Measurements from ENCODE around the gene CALCB. TPM values are rescaled to one million over a fixed set of nuclear protein-coding genes. Genes with fewer than 3 reads are reported as not detected.

CALCB gene
- total RNA-seq, 1 experiment from 2014 or later, result not detected

DNA sequence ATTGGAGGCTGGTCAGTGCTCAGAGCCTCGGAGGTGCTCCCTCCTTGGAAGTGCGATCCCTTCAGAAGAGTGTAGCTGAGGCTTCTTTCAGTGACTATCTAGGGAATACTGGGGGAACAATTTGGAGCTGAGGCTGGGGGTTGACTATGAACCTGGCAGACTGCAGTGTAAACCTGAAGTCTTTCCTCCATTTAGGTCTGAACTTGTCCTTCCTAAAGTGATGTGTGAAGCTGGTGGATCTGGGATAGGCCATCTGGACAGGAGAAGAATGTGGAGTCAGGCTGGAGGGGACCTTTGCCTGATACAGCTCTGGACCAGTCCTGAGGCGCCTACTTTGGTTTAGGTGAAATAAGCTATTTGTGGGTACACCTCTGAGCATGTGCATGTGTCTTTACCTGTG is 37.8 kb downstream of the CALCB start:
- no CpG with 5 or more reads among the region's 3 CpGs for WGBS (ENCODE audit: extremely low coverage, insufficient read length, low lambda C conversion rate)
- peaks cover 47% of the 10 kb centered on the region for H3K27me3 Mint-ChIP-seq (ENCODE audit: low read depth)
- H3K36me3 Mint-ChIP-seq (ENCODE audit: insufficient read depth in 1 of 3, low read depth in 3 of 3), result no peaks in the 10 kb centered on the region
- DNase-seq, result no peak
- H2AFZ ChIP-seq (ENCODE audit: low read length), result no peak overlapping the region
- no peak overlapping the region for H2AK5ac ChIP-seq (ENCODE audit: insufficient read length, low read length)
- no peak overlapping the region for H3T11ph ChIP-seq (ENCODE audit: low read length)
- no peak overlapping the region for H3K27ac ChIP-seq (ENCODE audit: insufficient read length, low read depth, low read length)
- no peak overlapping the region for H3K9ac ChIP-seq (ENCODE audit: extremely low read depth, insufficient read length, low read length)
- H4K20me1 ChIP-seq (ENCODE audit: control insufficient read depth, insufficient read depth, insufficient read length), result no peaks in the 10 kb centered on the region
- peaks cover 5% of the 10 kb centered on the region for H3K23me2 ChIP-seq (ENCODE audit: insufficient read length, low read depth, low read length, poor library complexity, severe bottlenecking)
- H2BK5ac ChIP-seq (ENCODE audit: insufficient read length, low read length), result no peak overlapping the region
- no peak overlapping the region for H3K27ac Mint-ChIP-seq
- H4K8ac ChIP-seq (replicated peaks; ENCODE audit: insufficient read length, low read depth, low read length), result no peak overlapping the region
- no peak overlapping the region for H3K4me2 ChIP-seq (ENCODE audit: insufficient read depth, insufficient read length, low read length)
- H3K4ac ChIP-seq (ENCODE audit: low read depth, low read length), result no peak overlapping the region
- TF ChIP-seq, protein P1, sequence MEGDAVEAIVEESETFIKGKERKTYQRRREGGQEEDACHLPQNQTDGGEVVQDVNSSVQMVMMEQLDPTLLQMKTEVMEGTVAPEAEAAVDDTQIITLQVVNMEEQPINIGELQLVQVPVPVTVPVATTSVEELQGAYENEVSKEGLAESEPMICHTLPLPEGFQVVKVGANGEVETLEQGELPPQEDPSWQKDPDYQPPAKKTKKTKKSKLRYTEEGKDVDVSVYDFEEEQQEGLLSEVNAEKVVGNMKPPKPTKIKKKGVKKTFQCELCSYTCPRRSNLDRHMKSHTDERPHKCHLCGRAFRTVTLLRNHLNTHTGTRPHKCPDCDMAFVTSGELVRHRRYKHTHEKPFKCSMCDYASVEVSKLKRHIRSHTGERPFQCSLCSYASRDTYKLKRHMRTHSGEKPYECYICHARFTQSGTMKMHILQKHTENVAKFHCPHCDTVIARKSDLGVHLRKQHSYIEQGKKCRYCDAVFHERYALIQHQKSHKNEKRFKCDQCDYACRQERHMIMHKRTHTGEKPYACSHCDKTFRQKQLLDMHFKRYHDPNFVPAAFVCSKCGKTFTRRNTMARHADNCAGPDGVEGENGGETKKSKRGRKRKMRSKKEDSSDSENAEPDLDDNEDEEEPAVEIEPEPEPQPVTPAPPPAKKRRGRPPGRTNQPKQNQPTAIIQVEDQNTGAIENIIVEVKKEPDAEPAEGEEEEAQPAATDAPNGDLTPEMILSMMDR (conservative IDR thresholded peaks at IDR 0.05), result no peak
- no peak overlapping the region for H4K91ac ChIP-seq (ENCODE audit: insufficient read length, low read depth, low read length)
- no peaks in the 10 kb centered on the region for H3K79me1 ChIP-seq (ENCODE audit: insufficient read depth, low read depth, low read length, poor library complexity, severe bottlenecking)
- no peak overlapping the region for H3K56ac ChIP-seq (ENCODE audit: insufficient read length, low read depth, low read length)
- H2BK120ac ChIP-seq (ENCODE audit: low read depth, low read length, poor library complexity, severe bottlenecking), result no peak overlapping the region
- no peaks in the 10 kb centered on the region for H3K9me3 Mint-ChIP-seq
- H3K4me1 ChIP-seq (ENCODE audit: insufficient read depth, low read length), result no peaks in the 10 kb centered on the region
- H3K23ac ChIP-seq (ENCODE audit: insufficient read length, low read depth, low read length), result no peak overlapping the region
- no peak overlapping the region for H4K5ac ChIP-seq (ENCODE audit: insufficient read length, low read depth, low read length)
- H3K4me1 Mint-ChIP-seq, result peaks cover 12 to 21% of the 10 kb centered on the region in 2 experiments
- no peak overlapping the region for H3K14ac ChIP-seq (ENCODE audit: insufficient read depth, low read length)
- H3K9me3 ChIP-seq (ENCODE audit: control insufficient read depth, low read depth, low read length), result no peaks in the 10 kb centered on the region
- no peak overlapping the region for H3K4me3 Mint-ChIP-seq
- H2BK12ac ChIP-seq (ENCODE audit: insufficient read length, low read depth, low read length), result no peak overlapping the region
- H3K18ac ChIP-seq (ENCODE audit: insufficient read length, low read depth, low read length), result no peak overlapping the region
- H2BK15ac ChIP-seq (ENCODE audit: low read depth, low read length), result no peak overlapping the region
- peaks cover 10% of the 10 kb centered on the region; the same call in 1 of the 2 replicates for H3K27me3 ChIP-seq (ENCODE audit: insufficient read depth, low read length)
- H3K79me2 ChIP-seq (ENCODE audit: insufficient read depth, low read length), result no peaks in the 10 kb centered on the region
- no peak overlapping the region for H2BK20ac ChIP-seq (ENCODE audit: low read depth, low read length, poor library complexity, severe bottlenecking)
